GM12891 (cell line): Measurements from ENCODE around the gene MT1B.

ENCODE experiments used
- POLR2A ChIP-seq: IDR thresholded peaks from 2 replicates; pipeline ENCODE4 v1.6.1; 2011; ENCODE audit warnings: low read depth, low read length, control low read depth
- POLR2AphosphoS5 ChIP-seq: IDR thresholded peaks from 2 replicates; pipeline ENCODE4 v1.6.1; 2011; ENCODE audit warnings: low read depth, low read length, control low read depth
- SPI1 ChIP-seq: IDR thresholded peaks from 2 replicates; pipeline ENCODE4 v1.6.1; 2011; ENCODE audit warnings: low read depth, low read length, control low read depth
- TAF1 ChIP-seq: IDR thresholded peaks from 2 replicates; pipeline ENCODE4 v1.6.1; 2011; ENCODE audit warnings: low read depth, low read length, control low read depth

DNA sequence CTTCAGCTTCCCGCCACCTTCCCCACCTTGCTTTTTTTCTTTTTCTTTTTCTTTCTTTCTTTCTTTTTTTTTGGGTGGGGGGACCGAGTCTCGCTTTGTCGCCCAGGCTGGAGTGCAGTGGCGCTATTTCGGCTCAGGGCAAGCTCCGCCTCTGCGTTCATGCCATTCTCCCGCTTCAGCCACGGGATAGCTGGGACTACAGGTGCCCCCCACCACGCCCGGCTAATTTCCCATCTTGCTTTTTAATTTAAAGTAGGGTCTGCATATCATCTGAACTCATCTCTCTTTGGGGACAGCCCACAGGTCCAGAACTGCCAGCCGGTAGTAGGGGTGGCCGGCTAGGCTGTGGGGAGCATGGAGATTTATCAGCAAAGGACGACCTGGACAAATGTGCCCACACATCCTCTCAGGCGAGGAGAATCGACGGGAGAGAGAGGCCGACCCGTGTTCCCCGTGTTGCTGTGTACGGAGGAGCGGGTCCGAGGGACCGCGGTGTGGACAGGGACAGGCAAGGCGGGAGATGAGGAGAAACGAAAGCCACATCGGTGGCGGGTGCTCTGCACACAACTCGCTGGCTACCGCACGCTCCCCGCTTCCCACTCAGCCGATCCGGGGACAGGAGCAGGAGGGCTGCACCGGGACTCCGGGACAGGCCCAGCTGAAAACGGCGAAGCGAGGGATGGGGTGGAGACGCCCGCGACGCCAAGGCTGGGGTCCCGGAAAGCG lies 16.8 kb upstream of the MT1B start:
- TF ChIP-seq TAF1 (no peak), POLR2A (no peak), POLR2AphosphoS5 (no peak), SPI1 (no peak)
